Activated CD4-positive, CD25-positive, alpha-beta regulatory T cell treated with anti-CD3 and anti-CD28 coated beads, Interleukin-2, amount 50 U/mL, for 72 hours (primary cell): ENCODE measurements around the gene SYNE1.

Experiments used
- DNase-seq: peaks from one replicate; pipeline ENCODE4 v3.0.0; 2021

SYNE1 gene

GRCh38 chr6:152420696-152421095 lies 216.5 kb downstream of the SYNE1 start:
- no peak for DNase-seq

GRCh38 chr6:152418551-152418950 lies 218.6 kb downstream of the SYNE1 start:
- DNase-seq: no peak

DNA sequence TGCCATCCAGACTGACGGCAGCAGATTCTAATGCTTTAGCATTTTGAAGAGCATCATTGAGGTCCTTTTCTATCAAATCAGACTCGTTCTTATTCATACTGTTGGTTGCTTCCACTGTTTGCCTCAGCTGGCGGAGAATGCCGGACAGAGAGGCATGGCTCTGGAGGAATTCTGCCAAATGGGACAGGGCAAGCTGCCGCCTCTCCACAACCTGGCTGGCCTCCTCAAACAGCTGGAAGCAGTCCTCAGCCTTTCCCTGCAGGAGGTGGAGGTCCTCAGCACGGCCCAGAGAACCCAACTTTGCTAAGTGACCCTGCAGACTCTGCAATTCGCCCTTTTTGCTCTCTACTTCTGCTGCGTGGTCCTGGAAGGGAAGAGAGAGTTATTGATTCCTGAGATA lies 220.5 kb downstream of the SYNE1 start:
- no peak for DNase-seq

DNA sequence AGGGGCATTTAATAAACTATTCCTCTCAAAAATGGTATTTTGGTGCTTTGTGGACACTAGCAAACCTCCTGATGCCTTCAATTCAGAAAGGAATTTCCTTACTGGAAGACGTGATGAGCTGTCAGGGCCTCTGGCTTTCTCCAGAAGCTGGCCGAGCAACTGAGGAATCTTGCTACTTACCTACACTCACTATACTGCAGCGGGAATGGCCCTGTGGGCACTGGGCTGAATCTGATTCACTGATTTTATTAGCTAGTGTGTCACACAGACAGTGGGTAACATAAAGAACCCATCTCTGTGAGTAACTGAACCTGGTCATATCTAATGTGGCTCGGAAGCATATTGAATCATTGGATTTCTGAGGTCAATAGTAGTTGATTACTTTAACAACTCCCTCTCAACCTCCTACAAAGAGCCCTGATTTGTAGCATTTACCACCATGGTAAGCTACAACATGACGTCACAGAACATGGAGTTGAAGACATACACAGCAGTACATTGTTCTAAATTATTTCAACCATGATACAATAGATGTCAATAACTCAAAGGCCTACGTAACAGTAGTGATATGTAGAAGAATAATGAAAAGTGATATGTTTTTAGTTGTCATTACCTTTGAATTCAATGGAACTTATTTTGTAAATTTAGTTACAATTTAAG lies 232.1 kb downstream of the SYNE1 start:
- no peak for DNase-seq

DNA sequence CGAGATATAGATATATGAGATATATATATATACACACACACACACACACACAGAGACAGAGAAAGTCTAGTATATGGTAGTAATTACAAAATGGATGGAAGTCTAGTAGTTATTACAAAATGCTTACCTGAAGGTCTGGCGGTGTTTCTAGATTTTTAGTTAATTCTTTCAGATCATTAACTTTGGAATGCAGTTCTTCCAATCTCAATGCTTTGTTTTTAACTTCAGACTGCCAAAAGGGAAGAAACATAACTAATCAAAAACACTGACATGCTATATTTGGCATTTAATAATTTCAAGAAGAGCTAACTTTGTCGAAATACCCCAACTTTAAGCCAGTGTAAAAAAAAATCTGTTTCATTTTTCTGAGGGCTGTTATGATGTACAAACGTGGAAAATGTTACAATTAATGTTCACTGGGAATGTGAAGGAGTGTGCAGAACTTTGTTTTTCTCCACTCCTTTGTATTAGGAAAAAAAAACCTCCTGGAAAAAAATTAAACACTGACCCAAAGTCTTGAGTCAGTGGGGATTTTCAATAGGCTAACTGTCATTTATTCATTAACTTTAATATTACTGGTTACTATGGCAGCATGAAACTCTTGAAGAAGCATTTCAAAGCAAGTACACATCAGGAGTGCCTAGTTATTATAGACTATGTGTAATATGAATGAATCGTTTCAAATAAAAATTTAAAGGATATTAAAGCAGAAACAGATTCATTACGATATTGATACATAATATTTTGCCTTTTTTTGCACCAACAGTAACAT lies 232.9 kb downstream of the SYNE1 start:
- no peak for DNase-seq

- no peak for DNase-seq
Measured at GRCh38 chr6:152402791-152403190, 234.4 kb downstream of the SYNE1 start.

- DNase-seq: no peak
Measured at GRCh38 chr6:152401978-152402377, 235.2 kb downstream of the SYNE1 start.

DNA sequence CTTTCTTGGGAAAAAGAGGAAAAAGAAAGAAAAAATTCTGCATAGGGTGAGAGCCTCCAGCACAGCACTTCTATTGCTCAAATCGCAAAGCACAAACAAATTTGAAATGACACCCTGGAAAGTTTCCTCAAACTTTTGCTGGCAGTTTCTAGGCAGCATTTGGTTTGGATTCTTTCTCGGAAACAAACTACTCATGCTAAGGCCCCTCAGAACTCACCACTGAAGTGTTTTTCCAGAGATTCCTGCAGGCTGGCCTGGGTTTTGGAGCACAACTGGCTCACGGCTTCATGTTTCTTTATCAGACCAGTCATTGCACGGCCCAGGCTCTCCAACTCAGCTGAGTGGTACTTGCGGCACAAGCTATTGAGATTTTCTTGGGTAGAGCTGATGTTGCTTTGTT lies 237.8 kb downstream of the SYNE1 start:
- DNase-seq: no peak

DNA sequence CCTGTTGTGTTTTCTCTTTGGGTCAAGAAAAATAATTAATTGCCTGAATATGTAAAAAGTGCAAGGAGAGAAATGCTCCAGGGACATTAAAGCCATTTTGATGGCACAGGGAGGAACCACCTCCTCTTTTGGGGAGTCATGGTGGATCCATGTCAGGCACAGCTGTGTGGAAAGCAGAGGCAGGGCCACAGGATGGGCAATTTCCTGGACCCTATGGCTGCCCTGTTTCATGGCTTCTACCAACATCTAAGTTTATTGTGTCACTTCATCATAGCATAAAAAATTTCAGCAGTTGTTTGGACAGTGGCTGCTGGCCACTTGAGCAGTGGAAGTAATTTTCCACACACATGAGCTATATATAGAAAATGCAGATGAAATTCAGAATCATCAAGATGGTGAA lies 238.2 kb downstream of the SYNE1 start:
- no peak for DNase-seq

- no peak for DNase-seq
Measured at GRCh38 chr6:152398316-152398715, 238.8 kb downstream of the SYNE1 start.

DNA sequence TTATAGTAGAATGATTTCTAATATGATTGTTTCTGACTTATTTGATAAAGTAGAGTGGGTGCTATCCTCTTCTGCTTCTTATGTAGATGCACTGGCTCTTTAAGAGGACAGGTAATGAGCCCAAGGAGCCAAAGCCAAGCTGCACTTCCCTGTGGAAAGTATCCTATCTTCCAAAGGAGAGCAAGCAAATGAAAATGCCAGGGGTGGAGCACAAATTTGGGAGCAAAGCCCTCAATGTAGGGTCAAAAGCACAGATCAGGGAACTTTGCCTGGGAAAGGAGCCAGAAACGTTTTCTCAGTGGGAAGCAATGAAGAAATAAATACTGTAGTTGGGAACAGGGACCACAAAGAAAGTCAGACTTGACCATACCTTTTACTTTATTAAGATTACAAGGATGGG lies 242.9 kb downstream of the SYNE1 start:
- DNase-seq: no peak

DNA sequence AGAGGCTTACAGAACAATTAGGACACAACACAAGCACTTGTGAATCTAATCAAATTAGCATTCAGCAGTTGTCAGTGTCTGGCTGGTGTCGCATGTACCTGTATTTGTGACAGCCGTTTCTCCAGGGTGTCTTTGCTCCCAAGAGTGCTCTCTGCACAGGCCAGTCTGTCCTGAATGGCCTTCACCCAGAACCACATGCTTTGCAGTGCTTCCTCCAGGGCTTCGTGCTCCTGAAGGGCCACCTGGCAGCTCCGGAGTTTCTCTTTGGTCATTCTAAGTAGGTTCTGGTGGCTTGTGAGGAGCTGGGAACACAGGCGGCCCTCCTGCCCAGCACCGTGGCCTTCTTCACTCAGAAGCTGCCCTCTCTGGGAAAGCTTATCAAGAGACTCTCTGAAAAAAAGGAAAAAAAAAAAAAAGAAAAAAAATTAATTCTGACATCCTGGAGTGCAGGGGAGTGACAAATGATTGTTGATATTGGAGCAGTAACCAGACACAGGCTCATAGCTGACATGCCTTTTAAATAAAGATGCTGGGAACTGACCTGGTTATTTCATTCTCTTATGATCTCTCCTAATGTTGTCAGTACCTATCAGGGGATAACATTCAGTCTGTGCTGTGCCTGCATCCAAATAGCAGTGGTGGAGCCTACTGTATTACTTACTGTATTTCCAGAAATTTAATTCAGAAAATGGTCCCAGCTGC lies 245.8 kb downstream of the SYNE1 start:
- DNase-seq: no peak

- DNase-seq: no peak
Measured at GRCh38 chr6:152387091-152387490, 250.1 kb downstream of the SYNE1 start.

- no peak for DNase-seq
Measured at GRCh38 chr6:152386131-152386530, 251.0 kb downstream of the SYNE1 start.

DNA sequence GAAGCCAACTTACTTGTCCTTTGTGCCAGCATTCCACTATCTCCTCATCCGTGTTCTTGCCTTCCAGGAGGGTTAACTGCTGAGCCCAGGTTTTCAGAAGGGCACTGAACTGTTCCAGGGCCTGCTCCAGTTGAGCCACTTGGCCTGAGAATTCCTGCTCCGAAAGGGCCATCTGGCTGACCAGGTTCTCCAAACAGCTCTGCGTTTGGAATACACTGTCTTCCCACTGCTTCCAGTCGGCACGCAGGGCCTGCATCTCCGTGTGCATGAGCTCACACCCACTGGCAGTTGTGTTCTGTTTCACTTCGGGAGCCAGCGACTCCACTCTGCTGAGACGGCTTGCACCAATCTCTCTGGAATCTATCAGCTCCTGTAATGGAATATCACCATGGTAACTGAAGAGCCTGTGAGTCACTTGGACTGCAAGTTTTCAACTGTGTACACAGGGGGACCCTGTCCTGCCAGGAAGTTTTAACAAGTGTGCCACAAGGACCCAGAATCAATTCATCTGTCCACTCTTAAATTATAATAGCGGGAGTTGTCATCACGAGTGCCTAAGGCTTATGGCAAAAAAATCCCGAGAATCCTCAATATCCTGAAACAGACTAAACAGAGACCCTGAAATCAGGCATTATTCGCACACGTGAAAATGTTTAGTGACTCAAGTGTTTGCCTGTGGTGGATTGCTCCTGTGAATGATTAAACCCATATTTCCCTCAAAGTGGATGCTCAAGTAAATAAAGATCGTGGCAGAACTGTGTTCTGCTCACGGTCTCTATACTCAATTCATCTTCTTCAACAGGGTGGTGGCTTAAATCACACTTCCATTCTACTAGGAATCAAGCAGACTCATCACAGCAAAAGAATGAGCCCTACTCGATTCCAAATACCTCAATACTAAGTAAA lies 255.9 kb downstream of the SYNE1 start:
- DNase-seq: no peak

- DNase-seq: no peak
Measured at GRCh38 chr6:152380351-152380767, 256.8 kb downstream of the SYNE1 start.

DNA sequence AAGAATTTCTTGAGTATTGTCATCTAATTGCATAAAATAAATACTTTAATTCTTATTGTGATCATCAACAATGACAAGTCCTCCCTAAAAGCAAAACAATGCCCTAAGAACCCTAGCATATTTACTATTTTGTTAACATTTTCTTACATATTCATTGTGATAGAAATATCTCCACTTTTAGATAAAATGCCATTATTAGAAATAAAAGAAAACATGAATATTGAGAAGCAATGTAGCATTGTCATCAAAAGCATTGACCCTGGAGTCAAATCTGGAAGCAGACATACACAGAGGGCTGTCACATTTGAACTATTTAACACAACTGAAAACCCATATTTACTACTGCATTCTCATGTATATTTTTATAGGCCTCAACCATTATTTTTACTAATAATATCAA lies 257.7 kb downstream of the SYNE1 start:
- no peak for DNase-seq

- DNase-seq: no peak
Measured at GRCh38 chr6:152378169-152378568, 259.0 kb downstream of the SYNE1 start.

- no peak for DNase-seq
Measured at GRCh38 chr6:152375197-152375596, 262.0 kb downstream of the SYNE1 start.

- no peak for DNase-seq
Measured at GRCh38 chr6:152372945-152373344, 264.2 kb downstream of the SYNE1 start.

DNA sequence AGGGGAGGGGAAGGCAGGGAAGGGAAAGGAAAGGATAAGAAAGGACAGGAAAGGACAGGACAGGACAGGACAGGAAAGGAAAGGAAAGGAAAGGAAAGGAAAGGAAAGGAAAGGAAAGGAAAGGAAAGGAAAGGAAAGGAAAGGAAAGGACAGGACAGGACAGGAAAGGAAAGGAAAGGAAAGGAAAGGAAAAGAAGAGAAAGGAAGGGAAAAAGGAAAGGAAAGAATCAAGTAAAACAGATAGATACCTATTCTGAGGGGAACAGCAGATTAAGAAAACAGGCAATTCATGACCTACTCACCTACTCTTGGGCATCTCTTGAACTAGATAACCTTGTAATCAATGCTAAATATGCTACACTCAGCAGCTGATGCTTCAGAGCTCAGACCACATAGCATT lies 265.4 kb downstream of the SYNE1 start:
- DNase-seq: no peak

GRCh38 chr6:152368751-152369624 lies 268.2 kb downstream of the SYNE1 start:
- DNase-seq: no peak
